GM18505 (cell line): ENCODE measurements around the gene TRDN.
"Not testable (repeated sequence)": the region's sequence is repeated elsewhere in the genome, so short reads cannot be mapped to it uniquely, and the experiment has no call there.

Experiments
- ATAC-seq: cut with Tn5 transposase; IDR thresholded peaks from one replicate; pipeline ENCODE4 v1.9.1; 2021; ENCODE audit not compliant: unreplicated experiment
- POLR2A ChIP-seq: IDR thresholded peaks from 4 replicates; pipeline ENCODE4 v1.6.1; 2011; ENCODE audit warnings: borderline replicate concordance; ENCODE audit not compliant: insufficient read depth, insufficient read length; ENCODE audit errors: extremely low read depth

Gene TRDN

GRCh38 chr6:123610779-123611178 lies 26.0 kb downstream of the TRDN start:
- no peak for ATAC-seq
- TF ChIP-seq POLR2A = no peak

GRCh38 chr6:123604067-123604466 lies 32.7 kb downstream of the TRDN start:
- no peak for ATAC-seq
- TF ChIP-seq POLR2A = no peak

DNA sequence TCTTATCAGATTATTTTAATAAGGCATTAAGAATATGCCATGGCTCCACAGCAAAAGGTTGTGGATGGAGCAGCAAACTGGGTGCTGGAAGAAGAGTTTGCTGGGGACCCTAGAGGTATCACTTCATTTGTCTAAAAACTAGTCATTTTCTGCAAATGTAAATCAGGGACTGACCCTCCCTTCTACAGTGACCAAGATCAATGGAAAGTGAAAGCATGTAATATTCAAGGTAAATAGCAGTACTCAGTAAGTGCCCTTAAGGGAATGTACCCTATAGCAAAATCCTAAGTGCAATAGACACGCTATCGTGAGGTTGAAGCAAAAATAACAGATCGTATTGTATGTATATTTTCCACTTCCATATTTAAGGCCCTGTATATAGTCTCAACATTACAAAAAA lies 38.7 kb downstream of the TRDN start:
- TF ChIP-seq POLR2A = no peak
- no peak for ATAC-seq

- no peak for ATAC-seq
- TF ChIP-seq POLR2A = no peak
Observed at GRCh38 chr6:123594776-123595175, 42.0 kb downstream of the TRDN start.

GRCh38 chr6:123592426-123592825 lies 44.3 kb downstream of the TRDN start:
- no peak for ATAC-seq
- no peak for TF ChIP-seq POLR2A

DNA sequence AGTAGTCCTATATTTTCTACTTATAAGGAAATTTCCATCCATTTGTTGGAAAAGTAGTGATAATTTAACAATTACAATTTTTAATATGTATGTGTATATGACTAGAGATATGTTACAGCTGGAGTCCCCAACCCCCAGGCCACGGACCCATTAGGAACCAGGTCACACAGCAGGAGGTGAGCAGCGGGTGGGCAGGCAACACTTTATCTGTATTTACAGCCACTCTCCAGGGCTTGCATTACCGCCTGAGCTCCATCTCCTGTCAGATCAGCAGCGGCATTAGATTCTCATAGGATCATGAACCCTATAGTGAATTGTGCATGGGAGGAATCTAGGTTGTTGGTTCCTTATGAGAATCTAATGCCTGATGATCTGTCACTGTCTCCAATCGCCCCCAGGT lies 46.8 kb downstream of the TRDN start:
- no peak for ATAC-seq
- no peak for TF ChIP-seq POLR2A

- no peak for ATAC-seq
- no peak for TF ChIP-seq POLR2A
Observed at GRCh38 chr6:123589317-123589716, 47.4 kb downstream of the TRDN start.

DNA sequence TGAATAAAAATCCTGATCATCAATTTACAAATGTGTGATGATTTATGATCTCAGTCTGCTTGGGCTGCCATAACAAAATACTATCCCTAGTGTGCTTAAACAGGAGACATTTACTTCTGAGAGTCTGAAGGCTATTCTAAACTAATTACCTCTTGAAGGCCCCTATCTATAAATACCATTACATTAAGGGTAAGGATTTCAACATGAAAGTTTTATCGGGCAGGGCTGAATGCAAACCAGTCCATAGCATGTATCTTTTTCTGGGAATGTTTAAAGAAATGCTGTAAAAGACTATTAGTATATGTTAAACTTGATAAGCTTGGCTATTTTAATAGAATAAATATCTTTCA lies 48.2 kb downstream of the TRDN start:
- no peak for ATAC-seq
- no peak for TF ChIP-seq POLR2A

GRCh38 chr6:123587838-123588545 lies 48.8 kb downstream of the TRDN start:
- no peak for ATAC-seq
- no peak for TF ChIP-seq POLR2A

DNA sequence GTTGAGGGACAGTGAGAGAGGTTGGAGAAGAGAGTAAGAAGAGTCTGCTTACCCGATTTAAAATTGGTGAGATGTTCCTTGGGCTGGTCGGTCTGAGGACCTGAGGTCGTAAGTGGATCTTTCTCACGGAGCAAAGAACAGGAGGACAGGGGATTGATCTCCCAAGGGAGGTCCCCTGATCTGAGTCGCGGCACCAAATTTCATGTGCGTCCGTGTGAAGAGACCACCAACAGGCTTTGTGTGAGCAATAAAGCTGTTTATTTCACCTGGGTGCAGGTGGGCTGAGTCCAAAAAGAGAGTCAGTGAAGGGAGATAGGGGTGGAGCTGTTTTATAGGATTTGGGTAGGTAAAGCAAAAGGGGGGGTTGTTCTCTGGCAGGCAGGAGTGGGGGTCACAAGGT lies 49.3 kb downstream of the TRDN start:
- ATAC-seq = not testable (repeated sequence)

DNA sequence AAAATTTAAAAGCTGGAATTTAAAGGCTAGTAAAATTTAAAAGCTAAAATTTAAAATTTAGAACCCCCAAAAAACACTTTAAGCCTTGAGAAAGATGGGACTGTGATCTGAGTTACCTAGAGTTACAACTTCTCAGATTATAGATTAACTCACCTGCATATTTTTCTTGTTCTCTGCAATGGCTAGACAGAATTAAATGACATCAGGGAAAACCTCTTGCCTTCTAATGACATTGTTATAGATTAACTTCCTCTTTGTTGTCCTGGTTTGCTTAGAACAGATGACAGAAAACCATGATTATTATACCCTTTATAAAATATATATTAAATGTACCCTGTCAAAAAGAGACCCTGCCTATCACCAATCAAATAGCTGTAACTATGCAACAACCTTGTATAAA lies 56.4 kb downstream of the TRDN start:
- TF ChIP-seq POLR2A = no peak
- ATAC-seq = no peak

GRCh38 chr6:123575188-123575587 lies 61.6 kb downstream of the TRDN start:
- TF ChIP-seq POLR2A = no peak
- no peak for ATAC-seq

DNA sequence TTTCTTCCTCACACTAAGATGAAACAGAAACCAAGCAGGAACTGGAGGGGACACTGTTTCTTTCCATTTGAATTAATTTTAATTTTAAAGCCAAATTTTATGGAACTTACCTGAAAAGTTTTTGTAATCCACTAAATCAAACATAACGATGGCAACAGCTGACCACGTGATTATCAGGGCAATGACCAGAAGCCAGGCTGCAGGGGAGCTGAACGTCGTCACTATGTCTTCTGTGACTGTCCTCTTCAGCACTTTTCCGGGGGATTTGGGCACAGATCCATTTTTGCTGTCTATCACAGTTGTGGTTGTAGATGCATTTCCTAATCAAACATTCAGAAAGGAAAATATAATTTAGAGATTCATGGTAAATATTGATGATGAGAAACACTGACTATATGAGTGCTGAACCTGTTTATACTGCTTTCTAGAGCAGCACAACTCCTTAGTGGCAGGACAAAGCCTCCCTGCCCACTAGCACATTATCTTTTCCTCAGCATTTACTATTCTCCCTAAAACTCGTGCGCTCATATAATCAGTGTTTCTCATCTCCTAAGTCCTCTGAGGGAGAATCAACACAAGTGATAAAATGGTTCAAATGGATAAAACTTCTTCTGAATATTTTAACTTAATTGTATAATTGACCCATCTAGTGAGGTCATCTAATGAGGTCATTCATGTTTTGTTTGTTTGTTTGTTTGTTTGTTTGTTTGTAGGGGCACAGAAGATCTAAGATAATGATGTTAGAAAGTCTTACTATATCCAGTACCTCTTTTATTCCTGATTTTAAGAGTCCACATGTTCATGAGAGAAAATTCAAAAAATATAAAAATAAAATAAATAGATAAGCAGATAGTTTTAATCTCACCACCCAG lies 65.7 kb downstream of the TRDN start:
- no peak for TF ChIP-seq POLR2A
- no peak for ATAC-seq

DNA sequence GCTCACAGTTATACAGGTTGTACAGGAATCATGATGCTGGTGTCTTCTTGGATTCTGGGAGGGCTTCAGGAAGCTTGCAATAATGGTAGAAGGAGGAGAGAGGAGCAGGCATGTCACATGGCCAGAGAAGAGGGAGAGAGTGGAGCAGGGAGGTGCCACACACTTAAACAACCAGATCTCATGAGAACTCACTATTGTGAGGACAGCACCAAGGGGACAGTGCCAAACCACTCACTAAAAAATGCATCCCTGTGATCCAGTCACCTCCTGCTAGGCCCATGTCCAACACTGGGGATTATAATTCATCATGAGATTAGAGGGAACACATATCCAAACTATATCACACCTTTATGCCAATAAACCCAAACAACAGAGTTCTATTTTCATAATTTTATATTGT lies 67.2 kb downstream of the TRDN start:
- ATAC-seq = no peak
- TF ChIP-seq POLR2A = no peak

GRCh38 chr6:123565529-123565928 lies 71.2 kb downstream of the TRDN start:
- TF ChIP-seq POLR2A = no peak
- ATAC-seq = no peak

DNA sequence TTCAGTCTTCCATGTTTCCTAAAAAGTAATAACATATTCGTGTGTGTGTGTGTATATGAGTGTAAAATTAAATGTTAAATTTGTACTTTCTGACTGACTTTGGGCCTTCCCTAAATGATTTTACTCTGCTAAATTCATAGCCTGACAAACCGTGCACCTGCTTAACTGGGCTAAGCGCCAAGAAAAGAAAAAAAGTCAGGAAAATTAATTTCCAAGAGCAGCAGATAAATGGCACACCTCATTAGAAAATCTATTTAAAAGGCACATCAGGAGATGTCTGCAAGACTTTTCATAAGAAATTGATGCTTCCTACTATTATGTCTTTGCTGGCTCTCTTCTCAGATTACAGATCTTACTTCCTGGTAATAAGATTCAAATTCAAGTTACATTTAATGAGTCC lies 72.4 kb downstream of the TRDN start:
- TF ChIP-seq POLR2A = no peak
- ATAC-seq = no peak
